GM15510 (cell line): ENCODE data around the gene TMEM273.

Experiments
- POLR2A ChIP-seq: IDR thresholded peaks from 3 replicates; pipeline ENCODE4 v1.6.1; 2011; ENCODE audit warnings: borderline replicate concordance; ENCODE audit not compliant: insufficient read length; ENCODE audit errors: extremely low read depth

The TMEM273 gene

GRCh38 chr10:49172061-49172776 is 16.0 kb downstream of the TMEM273 start:
- no peak for TF ChIP-seq POLR2A

- no peak for TF ChIP-seq POLR2A
Measured at GRCh38 chr10:49171326-49172060, 16.7 kb downstream of the TMEM273 start.

GRCh38 chr10:49170632-49171325 is 17.4 kb downstream of the TMEM273 start:
- no peak for TF ChIP-seq POLR2A

GRCh38 chr10:49169776-49170175 is 18.4 kb downstream of the TMEM273 start:
- TF ChIP-seq POLR2A = no peak

- TF ChIP-seq POLR2A = no peak
Measured at GRCh38 chr10:49168831-49169500, 19.2 kb downstream of the TMEM273 start.

- no peak for TF ChIP-seq POLR2A
Measured at GRCh38 chr10:49168171-49168540, 20.0 kb downstream of the TMEM273 start.

GRCh38 chr10:49167425-49168170 is 20.6 kb downstream of the TMEM273 start:
- no peak for TF ChIP-seq POLR2A

- no peak for TF ChIP-seq POLR2A
Measured at GRCh38 chr10:49166484-49167400, 21.4 kb downstream of the TMEM273 start.

- TF ChIP-seq POLR2A = no peak
Measured at GRCh38 chr10:49165821-49166483, 22.2 kb downstream of the TMEM273 start.

- TF ChIP-seq POLR2A = no peak
Measured at GRCh38 chr10:49165259-49165658, 22.9 kb downstream of the TMEM273 start.

- TF ChIP-seq POLR2A = no peak
Measured at GRCh38 chr10:49164559-49165188, 23.5 kb downstream of the TMEM273 start.

GRCh38 chr10:49163741-49164140 is 24.4 kb downstream of the TMEM273 start:
- no peak for TF ChIP-seq POLR2A
